Mesenchymal stem cell (in vitro differentiated cells and primary cell): ENCODE results near the gene HEXA.
A peak's percentile ranks its signal among the peaks of the same experiment; 100 is the strongest.

Experiments
- DNase-seq: peaks from one replicate; pipeline ENCODE4 v3.0.0-alpha.2; 2013
- H2AFZ ChIP-seq: one replicate; pipeline ENCODE4 v1.6.1; 2013; ENCODE audit warnings: low read depth, mild to moderate bottlenecking, control low read depth, inconsistent platforms, low read length, moderate library complexity
- H2AK5ac ChIP-seq: 2 replicates; pipeline ENCODE4 v1.6.1; 2013; ENCODE audit warnings: low read length, moderate library complexity, mild to moderate bottlenecking, inconsistent platforms; ENCODE audit not compliant: severe bottlenecking
- H2BK120ac ChIP-seq: one replicate; pipeline ENCODE4 v1.6.1; 2013; ENCODE audit warnings: low read depth, mild to moderate bottlenecking, inconsistent platforms, low read length, moderate library complexity
- H2BK12ac ChIP-seq, 2 experiments: one replicate each; pipeline ENCODE4 v1.6.1; 2013; ENCODE audit warnings: inconsistent platforms in 2 of 2, low read length in 2 of 2, mild to moderate bottlenecking in 2 of 2, moderate library complexity in 2 of 2, control low read depth in 1 of 2
- H2BK15ac ChIP-seq: one replicate; pipeline ENCODE4 v1.6.1; 2013; ENCODE audit warnings: mild to moderate bottlenecking, low read depth, inconsistent platforms; ENCODE audit not compliant: poor library complexity, severe bottlenecking
- H2BK5ac ChIP-seq: 2 replicates; pipeline ENCODE4 v1.6.1; 2013; ENCODE audit warnings: low read depth, mild to moderate bottlenecking, low read length, control low read depth, inconsistent platforms; ENCODE audit not compliant: poor library complexity, severe bottlenecking
- H3K14ac ChIP-seq, 2 experiments: one replicate each; pipeline ENCODE4 v1.6.1; 2013; ENCODE audit warnings: inconsistent platforms in 2 of 2, low read length in 2 of 2, control low read depth in 1 of 2, mild to moderate bottlenecking in 1 of 2, moderate library complexity in 1 of 2
- H3K18ac ChIP-seq, 2 experiments: one replicate each; pipeline ENCODE4 v1.6.1; 2013; ENCODE audit warnings: inconsistent platforms in 2 of 2, low read length in 2 of 2, control low read depth in 1 of 2, low read depth in 1 of 2, mild to moderate bottlenecking in 1 of 2
- H3K23ac ChIP-seq, 2 experiments: one replicate each; pipeline ENCODE4 v1.6.1; 2013; ENCODE audit warnings: inconsistent platforms in 2 of 2, low read length in 2 of 2, mild to moderate bottlenecking in 2 of 2, moderate library complexity in 2 of 2, control low read depth in 1 of 2
- H3K27ac ChIP-seq: 2 replicates; pipeline ENCODE4 v1.5.1; 2013; ENCODE audit warnings: mild to moderate bottlenecking, moderate library complexity, low read length, control low read depth, inconsistent platforms; ENCODE audit not compliant: poor library complexity, severe bottlenecking
- H3K27me3 ChIP-seq, 2 experiments: 2 replicates each; pipeline versions ENCODE4 v1.6.1 to v1.7.0; 2013; ENCODE audit warnings: low read length in 2 of 2, mild to moderate bottlenecking in 2 of 2, moderate library complexity in 2 of 2, control low read depth in 1 of 2, inconsistent platforms in 1 of 2; ENCODE audit not compliant: control insufficient read depth in 1 of 2, insufficient read depth in 1 of 2
- H3K36me3 ChIP-seq, 2 experiments: 2 replicates each; pipeline versions ENCODE4 v1.6.1 to v1.7.0; 2013; ENCODE audit warnings: low read length in 2 of 2, control low read depth in 1 of 2, inconsistent platforms in 1 of 2, low read depth in 1 of 2, mild to moderate bottlenecking in 1 of 2; ENCODE audit not compliant: insufficient read depth in 2 of 2, control insufficient read depth in 1 of 2
- H3K4ac ChIP-seq, 2 experiments: one replicate each; pipeline ENCODE4 v1.6.1; 2013; ENCODE audit warnings: inconsistent platforms in 2 of 2, low read length in 2 of 2, mild to moderate bottlenecking in 2 of 2, moderate library complexity in 2 of 2, control low read depth in 1 of 2, low read depth in 1 of 2
- H3K4me1 ChIP-seq: 2 replicates; pipeline ENCODE4 v1.6.1; 2013; ENCODE audit warnings: low read depth, low read length, control low read depth; ENCODE audit not compliant: control insufficient read depth, insufficient read depth
- H3K4me2 ChIP-seq: 2 replicates; pipeline ENCODE4 v1.6.1; 2013; ENCODE audit warnings: low read length, mild to moderate bottlenecking, inconsistent platforms; ENCODE audit not compliant: poor library complexity, severe bottlenecking
- H3K4me3 ChIP-seq, 2 experiments: 2 replicates each; pipeline versions ENCODE4 v1.5.1 to v1.7.0; 2013; ENCODE audit warnings: low read length in 2 of 2, mild to moderate bottlenecking in 2 of 2, control low read depth in 1 of 2, low read depth in 1 of 2; ENCODE audit not compliant: insufficient read depth in 1 of 2
- H3K79me1 ChIP-seq: replicated peaks from 2 replicates; pipeline ENCODE4 v1.6.1; 2013; ENCODE audit warnings: mild to moderate bottlenecking, control low read depth, low read length, inconsistent platforms; ENCODE audit not compliant: poor library complexity, severe bottlenecking
- H3K9ac ChIP-seq: 2 replicates; pipeline ENCODE4 v1.7.0; 2013; ENCODE audit warnings: mild to moderate bottlenecking, low read length, moderate library complexity
- H3K9me3 ChIP-seq: 2 replicates; pipeline ENCODE4 v1.7.0; 2013; ENCODE audit warnings: mild to moderate bottlenecking, low read length; ENCODE audit not compliant: control insufficient read depth
- H4K8ac ChIP-seq: one replicate; pipeline ENCODE4 v1.6.1; 2013; ENCODE audit warnings: inconsistent platforms, mild to moderate bottlenecking, low read length, moderate library complexity
- H4K91ac ChIP-seq: one replicate; pipeline ENCODE4 v1.6.1; 2013; ENCODE audit warnings: mild to moderate bottlenecking, low read length, inconsistent platforms
- WGBS: methylation state at CpG from one replicate; pipeline ENCODE4 v1.1.7; 2013; ENCODE audit warnings: mixed read lengths; 5-methylcytosine and 5-hydroxymethylcytosine counted together

Gene HEXA

DNA sequence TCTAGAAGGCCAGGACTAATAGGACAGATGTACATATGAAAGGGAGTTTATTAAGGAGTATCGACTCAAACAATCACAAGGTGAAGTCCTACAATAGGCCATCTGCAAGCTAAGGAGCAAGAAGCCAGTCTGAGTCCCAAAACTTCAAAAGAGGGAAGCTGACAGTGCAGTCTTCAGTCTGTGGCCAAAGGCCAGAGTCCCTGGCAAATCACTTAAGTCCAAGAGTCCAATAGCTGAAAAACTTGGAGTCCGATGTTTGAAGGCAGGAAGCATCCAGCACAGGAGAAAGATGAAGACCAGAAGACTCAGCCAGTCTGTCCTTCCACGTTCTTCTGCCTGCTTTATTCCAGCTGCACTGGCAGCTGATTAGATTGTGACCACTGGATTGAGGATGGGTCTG is 44.8 kb downstream of the HEXA start:
- H3K4me3 ChIP-seq: no peak overlapping the region
- H2AK5ac ChIP-seq: no peak overlapping the region
- H3K27ac ChIP-seq: no peak overlapping the region
- no peak overlapping the region for H4K91ac ChIP-seq
- no peaks in the 10 kb centered on the region for H3K79me1 ChIP-seq
- no peak overlapping the region for H3K4ac ChIP-seq
- no peak overlapping the region for H3K9ac ChIP-seq
- H3K36me3 ChIP-seq: peaks cover 0 to 17% of the 10 kb centered on the region in 2 experiments
- H3K23ac ChIP-seq: no peak overlapping the region
- no peak overlapping the region for H2BK12ac ChIP-seq
- H4K8ac ChIP-seq: no peak overlapping the region
- no peak overlapping the region for H3K14ac ChIP-seq
- H3K18ac ChIP-seq: no peak overlapping the region
- no peak overlapping the region for H2AFZ ChIP-seq
- no peak overlapping the region for H3K4me2 ChIP-seq
- no peak overlapping the region for H2BK15ac ChIP-seq
- H2BK120ac ChIP-seq: no peak overlapping the region
- H3K9me3 ChIP-seq: no peaks in the 10 kb centered on the region
- H3K4me1 ChIP-seq: no peaks in the 10 kb centered on the region
- DNase-seq: no peak
- no peak overlapping the region for H2BK5ac ChIP-seq
- H3K27me3 ChIP-seq: no peaks in the 10 kb centered on the region
- 96% methylated on average over 3 of the region's 3 CpGs for WGBS

DNA sequence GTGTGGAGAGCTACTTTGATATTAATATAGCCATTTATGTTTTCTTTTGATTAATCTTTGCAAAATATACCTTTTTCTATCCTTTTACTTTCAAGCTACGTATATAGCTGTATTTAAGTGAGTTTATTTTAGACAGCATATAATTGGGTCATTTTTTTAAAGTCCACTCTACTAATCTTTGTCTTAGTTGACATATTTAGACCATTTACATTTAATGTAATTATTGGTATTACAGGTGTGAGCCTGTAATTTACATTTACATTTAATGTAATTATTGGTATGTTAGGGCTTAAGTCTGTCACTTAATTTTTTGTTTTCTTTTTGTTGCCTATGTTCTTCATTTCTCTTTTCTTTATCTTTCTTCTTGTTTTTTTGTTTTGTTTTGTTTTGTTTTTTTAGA is 52.1 kb downstream of the HEXA start:
- Histone ChIP-seq H3K18ac (no peak overlapping the region), H3K9me3 (peaks cover 3% of the 10 kb centered on the region), H3K36me3 (peaks cover 0 to 18% of the 10 kb centered on the region in 2 experiments), H3K4me1 (peaks cover 9% of the 10 kb centered on the region), H3K4ac (no peak overlapping the region), H3K23ac (no peak overlapping the region), H2BK120ac (no peak overlapping the region), H3K27me3 (peaks cover 5 to 8% of the 10 kb centered on the region in 2 experiments), H2BK5ac (no peak overlapping the region), H4K91ac (no peak overlapping the region), H3K4me2 (no peak overlapping the region), H2BK12ac (no peak overlapping the region), H2BK15ac (no peak overlapping the region), H3K27ac (no peak overlapping the region), H2AK5ac (no peak overlapping the region), H2AFZ (no peak overlapping the region), H4K8ac (no peak overlapping the region), H3K4me3 (no peak overlapping the region), H3K79me1 (no peaks in the 10 kb centered on the region), H3K14ac (no peak overlapping the region), H3K9ac (no peak overlapping the region)
- no peak for DNase-seq
- no CpG with 5 or more reads among the region's 1 CpG for WGBS

DNA sequence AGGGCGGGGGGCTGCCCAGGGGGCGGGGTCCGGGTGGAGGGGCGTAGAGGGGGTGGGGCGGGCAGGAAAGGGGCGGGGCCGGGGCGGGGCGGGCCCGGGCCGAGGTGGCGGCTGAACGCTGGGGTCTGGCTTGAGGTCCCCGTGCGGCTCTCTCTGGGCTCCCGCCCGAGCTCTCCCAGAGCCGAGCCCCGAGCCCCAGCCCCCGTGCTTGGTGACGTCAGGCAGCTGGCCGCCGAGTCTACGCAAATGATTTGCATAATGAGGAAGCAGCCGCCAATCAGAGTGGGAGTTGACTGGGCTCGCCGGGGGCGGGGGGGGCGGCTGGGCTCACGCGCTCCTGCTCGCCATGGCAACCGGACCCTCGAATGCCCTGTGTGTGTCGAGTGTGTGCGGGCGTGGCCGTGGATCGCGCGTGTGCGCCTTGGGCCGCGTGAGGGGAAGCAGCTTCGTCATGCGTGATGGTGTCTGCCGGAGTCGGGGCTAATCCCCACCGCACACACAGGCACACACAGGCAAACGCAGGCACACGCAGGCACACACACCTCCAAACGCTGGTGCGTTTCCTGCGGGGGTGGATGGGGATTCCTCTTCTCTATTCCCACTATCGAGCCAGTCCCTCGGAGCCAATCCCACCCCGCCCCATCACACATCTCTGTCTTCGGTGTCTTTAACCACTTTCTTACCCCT is 55.7 kb downstream of the HEXA start, which contains the start of gene CELF6:
Gene CELF6, minus strand, starts transcription at position 173 of the 687 bp plus-strand sequence. CDS start 283 bp downstream, outside the sequence.
- H3K36me3 ChIP-seq: no peaks in the 10 kb centered on the region
- peak within 1 kb of the TSS; percentile 85 for H3K9ac ChIP-seq
- H3K4me2 ChIP-seq: peak within 1 kb of the TSS; percentile 86
- peak within 1 kb of the TSS in 1 of 2 experiments; percentile 71 for H3K14ac ChIP-seq
- peak within 1 kb of the TSS in 1 of 2 experiments; percentile 82 for H3K18ac ChIP-seq
- DNase-seq: peak; percentile 91
- H3K4me1 ChIP-seq: peaks cover 9% of the 10 kb centered on the region
- H3K27me3 ChIP-seq: peaks cover 15 to 38% of the 10 kb centered on the region in 2 experiments
- peak within 1 kb of the TSS in 1 of 2 experiments; percentile 75 for H2BK12ac ChIP-seq
- H4K8ac ChIP-seq: no peak within 1 kb of the TSS
- peak within 1 kb of the TSS; percentile 78 for H2AFZ ChIP-seq
- H2BK5ac ChIP-seq: no peak within 1 kb of the TSS
- no peaks in the 10 kb centered on the region for H3K79me1 ChIP-seq
- no peak within 1 kb of the TSS for H2AK5ac ChIP-seq
- H3K4ac ChIP-seq: no peak within 1 kb of the TSS
- H3K23ac ChIP-seq: peak within 1 kb of the TSS in 1 of 2 experiments; percentile 68
- peaks cover 3% of the 10 kb centered on the region for H3K9me3 ChIP-seq
- H2BK120ac ChIP-seq: no peak within 1 kb of the TSS
- no peak within 1 kb of the TSS for H4K91ac ChIP-seq
- no peak within 1 kb of the TSS for H2BK15ac ChIP-seq
- WGBS: under 1% methylated on average over 40 of the region's 58 CpGs
- peak within 1 kb of the TSS; percentile 53 to 73 for H3K4me3 ChIP-seq
- H3K27ac ChIP-seq: no peak within 1 kb of the TSS

DNA sequence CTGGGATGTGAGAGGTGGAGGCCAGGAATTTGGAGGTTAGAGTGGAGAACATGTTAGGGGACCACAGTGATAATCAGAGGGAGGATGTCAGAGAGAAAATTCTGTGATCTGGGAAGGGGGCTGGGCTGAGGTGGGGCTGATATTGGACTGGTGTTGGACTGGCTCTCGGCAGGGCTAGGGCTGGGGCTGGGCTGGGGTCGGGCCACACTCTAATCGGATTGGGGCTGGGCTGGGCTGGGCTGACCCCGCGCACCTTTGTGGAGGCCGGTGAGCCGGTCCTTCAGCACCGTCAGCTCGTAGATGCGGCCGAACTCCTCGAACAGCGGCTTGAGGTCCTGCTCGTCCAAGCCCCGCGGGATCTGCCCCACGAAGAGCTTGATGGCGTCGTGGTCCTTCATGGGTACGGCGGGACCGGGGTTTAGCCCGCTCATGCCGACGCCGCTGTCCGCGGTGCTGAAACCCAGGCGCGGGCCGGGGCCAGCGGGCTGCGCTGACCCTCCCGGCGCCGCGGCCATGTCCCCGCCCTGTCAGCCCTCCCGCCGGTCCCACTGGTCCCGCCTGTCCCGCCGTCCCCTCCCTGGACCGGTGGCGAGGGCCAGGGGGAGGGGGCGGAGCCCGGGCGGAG is 56.3 kb downstream of the HEXA start:
- H2BK12ac ChIP-seq: no peak overlapping the region

More for the DNA sequence above, 56.3 kb downstream of the HEXA start:
- Histone ChIP-seq H3K4me2 (peak overlapping the region; percentile 67), H3K9me3 (peaks cover 3% of the 10 kb centered on the region), H3K4me3 (peak overlapping the region; percentile 18 to 41), H3K36me3 (no peaks in the 10 kb centered on the region), H2BK120ac (no peak overlapping the region), H3K14ac (no peak overlapping the region), H2AFZ (no peak overlapping the region), H4K8ac (no peak overlapping the region), H2BK15ac (no peak overlapping the region), H3K18ac (no peak overlapping the region), H2AK5ac (no peak overlapping the region), H3K27me3 (peaks cover 15 to 38% of the 10 kb centered on the region in 2 experiments), H3K4ac (no peak overlapping the region), H4K91ac (no peak overlapping the region), H3K4me1 (peaks cover 9% of the 10 kb centered on the region), H3K23ac (no peak overlapping the region), H3K79me1 (no peaks in the 10 kb centered on the region), H2BK5ac (no peak overlapping the region), H3K27ac (no peak overlapping the region), H3K9ac (no peak overlapping the region)
- 14% methylated on average over 25 of the region's 48 CpGs for WGBS
- peak; percentile 66 for DNase-seq
